ENCODE results near the gene SIAH3. TPM values are rescaled to one million over a fixed set of nuclear protein-coding genes. Genes with fewer than 3 reads are reported as not detected.

The SIAH3 gene
- total RNA-seq (2022; extraction: Qiagen RNA extraction; ENCODE audit: low read depth), result not detected in 5 replicates

DNA sequence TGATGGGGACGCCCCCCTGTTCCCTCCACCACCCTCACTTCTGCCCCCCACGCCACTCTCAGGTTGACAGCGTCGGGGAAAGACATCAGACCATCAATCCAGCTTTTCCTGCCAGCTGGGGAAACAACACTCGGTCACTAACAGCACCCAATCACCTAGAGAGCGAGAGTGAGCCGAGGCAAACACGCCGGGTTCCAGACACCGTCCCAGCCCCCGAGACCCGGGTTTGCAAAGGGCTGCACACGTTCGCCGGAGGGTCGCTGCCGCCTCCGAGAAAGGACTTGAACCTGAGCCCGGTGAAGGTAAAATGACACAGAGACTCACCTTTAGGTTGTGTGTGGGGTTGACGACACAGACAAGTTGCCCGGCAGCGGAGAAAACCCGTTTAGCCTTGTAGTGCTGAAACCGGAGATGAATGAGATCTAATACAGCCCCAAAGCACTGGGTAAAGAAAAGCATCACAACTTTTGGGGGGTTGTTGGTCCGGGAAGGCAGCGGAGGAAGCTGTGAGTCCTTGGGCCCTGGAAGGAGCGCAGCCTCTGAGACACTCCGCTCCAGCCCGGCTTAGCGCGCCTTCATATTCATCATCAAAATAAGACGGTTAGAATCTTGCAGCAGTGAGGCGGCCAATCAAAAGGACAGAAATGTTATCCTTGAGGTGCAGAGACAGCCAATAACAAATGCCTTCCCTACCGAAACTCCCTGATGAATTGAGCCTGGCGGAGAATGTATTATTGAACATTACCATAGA lies at the start of gene SIAH3:
TSS of gene SIAH3 (minus strand) at position 583 of the 751 bp plus-strand sequence. CDS start at position 459, 124 bp downstream.

Other genes starting within 250 kb of the SIAH3 start
- gene ERICH6B, start 236.0 kb downstream of the SIAH3 start, total RNA-seq (2022; extraction: Qiagen RNA extraction; ENCODE audit: low read depth), result not detected in 5 replicates
- gene CBY2, start 149.4 kb downstream of the SIAH3 start, total RNA-seq (2022; extraction: Qiagen RNA extraction; ENCODE audit: low read depth), result not detected in 5 replicates
- 13.4 to 18.5 TPM (median 17.4 TPM) in 5 replicates for gene ZC3H13, start 201.0 kb upstream of the SIAH3 start, total RNA-seq (2022; extraction: Qiagen RNA extraction; ENCODE audit: low read depth)